ENCODE data around the gene P3H1. TPM values are rescaled to one million over a fixed set of nuclear protein-coding genes. Genes with fewer than 3 reads are reported as not detected.
A peak's percentile ranks its signal among the peaks of the same experiment; 100 is the strongest.
"Not testable (repeated sequence)": the region's sequence is repeated elsewhere in the genome, so short reads cannot be mapped to it uniquely, and the experiment has no call there.

Gene P3H1, protein sequence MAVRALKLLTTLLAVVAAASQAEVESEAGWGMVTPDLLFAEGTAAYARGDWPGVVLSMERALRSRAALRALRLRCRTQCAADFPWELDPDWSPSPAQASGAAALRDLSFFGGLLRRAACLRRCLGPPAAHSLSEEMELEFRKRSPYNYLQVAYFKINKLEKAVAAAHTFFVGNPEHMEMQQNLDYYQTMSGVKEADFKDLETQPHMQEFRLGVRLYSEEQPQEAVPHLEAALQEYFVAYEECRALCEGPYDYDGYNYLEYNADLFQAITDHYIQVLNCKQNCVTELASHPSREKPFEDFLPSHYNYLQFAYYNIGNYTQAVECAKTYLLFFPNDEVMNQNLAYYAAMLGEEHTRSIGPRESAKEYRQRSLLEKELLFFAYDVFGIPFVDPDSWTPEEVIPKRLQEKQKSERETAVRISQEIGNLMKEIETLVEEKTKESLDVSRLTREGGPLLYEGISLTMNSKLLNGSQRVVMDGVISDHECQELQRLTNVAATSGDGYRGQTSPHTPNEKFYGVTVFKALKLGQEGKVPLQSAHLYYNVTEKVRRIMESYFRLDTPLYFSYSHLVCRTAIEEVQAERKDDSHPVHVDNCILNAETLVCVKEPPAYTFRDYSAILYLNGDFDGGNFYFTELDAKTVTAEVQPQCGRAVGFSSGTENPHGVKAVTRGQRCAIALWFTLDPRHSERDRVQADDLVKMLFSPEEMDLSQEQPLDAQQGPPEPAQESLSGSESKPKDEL
- total RNA-seq (ENCODE audit: unreplicated experiment), result 86.0 TPM
- long read RNA-seq, transcript P3H1-202 (15 exons, 2,585 nt), result major isoform, 12 of 37 reads
- long read RNA-seq, partial matches to known transcripts, result 1 of 37 reads
- long read RNA-seq, other reads (novel, unspliced or antisense), result 19 of 37 reads

DNA sequence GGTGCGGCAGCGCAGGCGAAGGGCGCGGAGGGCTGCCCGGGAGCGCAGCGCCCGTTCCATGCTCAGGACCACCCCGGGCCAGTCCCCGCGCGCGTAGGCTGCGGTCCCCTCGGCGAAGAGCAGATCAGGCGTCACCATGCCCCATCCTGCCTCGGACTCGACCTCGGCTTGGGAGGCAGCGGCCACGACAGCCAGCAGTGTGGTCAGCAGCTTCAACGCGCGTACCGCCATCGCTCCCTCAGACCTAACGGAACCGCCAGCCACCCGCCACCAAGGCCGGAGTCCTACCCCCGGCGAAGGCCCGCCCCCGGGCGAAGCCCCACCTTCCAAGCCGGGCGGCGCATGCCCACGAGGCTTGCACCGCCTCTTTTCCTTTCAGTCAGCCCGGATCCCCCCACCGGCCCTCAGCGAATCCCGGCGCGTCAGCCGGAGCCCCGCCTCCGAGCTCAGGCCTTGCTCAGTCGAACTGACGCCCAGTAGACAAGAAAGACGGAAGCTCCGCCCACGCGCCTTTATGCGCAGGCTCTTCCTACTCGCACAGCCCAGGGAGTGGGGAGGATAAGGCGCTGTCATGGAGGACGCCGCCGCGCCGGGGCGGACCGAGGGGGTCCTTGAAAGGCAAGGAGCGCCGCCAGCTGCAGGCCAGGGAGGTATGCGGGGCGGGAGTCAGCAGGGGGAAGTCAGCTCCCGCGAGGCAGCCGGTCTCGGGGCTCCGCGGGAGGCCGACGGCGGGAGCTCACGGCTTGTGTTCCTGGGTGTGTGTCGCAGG, at the start of gene P3H1, which contains the start of gene C1orf50:
P3H1 (minus strand) TSS at position 288 of the 769 bp plus-strand sequence; CDS start at position 231, 57 bp downstream.
C1orf50 (plus strand) TSS at position 509 of the 769 bp plus-strand sequence; CDS start at position 572, 63 bp downstream.
- peaks cover 4% of the 10 kb centered on the region for H3K4me1 Mint-ChIP-seq (ENCODE audit: low read depth, unreplicated experiment)
- H3K4me3 Mint-ChIP-seq (ENCODE audit: unreplicated experiment), result peak within 1 kb of the TSS; percentile 91
- no peaks in the 10 kb centered on the region for H3K36me3 Mint-ChIP-seq (ENCODE audit: unreplicated experiment)
- peaks cover 6% of the 10 kb centered on the region for H3K27me3 Mint-ChIP-seq (ENCODE audit: unreplicated experiment)
- DNase-seq, result peak; percentile 100
- peak within 1 kb of the TSS; percentile 92 for H3K27ac Mint-ChIP-seq (ENCODE audit: unreplicated experiment)
- TF ChIP-seq, protein P1, sequence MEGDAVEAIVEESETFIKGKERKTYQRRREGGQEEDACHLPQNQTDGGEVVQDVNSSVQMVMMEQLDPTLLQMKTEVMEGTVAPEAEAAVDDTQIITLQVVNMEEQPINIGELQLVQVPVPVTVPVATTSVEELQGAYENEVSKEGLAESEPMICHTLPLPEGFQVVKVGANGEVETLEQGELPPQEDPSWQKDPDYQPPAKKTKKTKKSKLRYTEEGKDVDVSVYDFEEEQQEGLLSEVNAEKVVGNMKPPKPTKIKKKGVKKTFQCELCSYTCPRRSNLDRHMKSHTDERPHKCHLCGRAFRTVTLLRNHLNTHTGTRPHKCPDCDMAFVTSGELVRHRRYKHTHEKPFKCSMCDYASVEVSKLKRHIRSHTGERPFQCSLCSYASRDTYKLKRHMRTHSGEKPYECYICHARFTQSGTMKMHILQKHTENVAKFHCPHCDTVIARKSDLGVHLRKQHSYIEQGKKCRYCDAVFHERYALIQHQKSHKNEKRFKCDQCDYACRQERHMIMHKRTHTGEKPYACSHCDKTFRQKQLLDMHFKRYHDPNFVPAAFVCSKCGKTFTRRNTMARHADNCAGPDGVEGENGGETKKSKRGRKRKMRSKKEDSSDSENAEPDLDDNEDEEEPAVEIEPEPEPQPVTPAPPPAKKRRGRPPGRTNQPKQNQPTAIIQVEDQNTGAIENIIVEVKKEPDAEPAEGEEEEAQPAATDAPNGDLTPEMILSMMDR (IDR thresholded peaks at IDR 0.05; ENCODE audit: partially characterized antibody, unreplicated experiment), result no peak
- H3K9me3 Mint-ChIP-seq (ENCODE audit: unreplicated experiment), result peaks cover 3% of the 10 kb centered on the region

DNA sequence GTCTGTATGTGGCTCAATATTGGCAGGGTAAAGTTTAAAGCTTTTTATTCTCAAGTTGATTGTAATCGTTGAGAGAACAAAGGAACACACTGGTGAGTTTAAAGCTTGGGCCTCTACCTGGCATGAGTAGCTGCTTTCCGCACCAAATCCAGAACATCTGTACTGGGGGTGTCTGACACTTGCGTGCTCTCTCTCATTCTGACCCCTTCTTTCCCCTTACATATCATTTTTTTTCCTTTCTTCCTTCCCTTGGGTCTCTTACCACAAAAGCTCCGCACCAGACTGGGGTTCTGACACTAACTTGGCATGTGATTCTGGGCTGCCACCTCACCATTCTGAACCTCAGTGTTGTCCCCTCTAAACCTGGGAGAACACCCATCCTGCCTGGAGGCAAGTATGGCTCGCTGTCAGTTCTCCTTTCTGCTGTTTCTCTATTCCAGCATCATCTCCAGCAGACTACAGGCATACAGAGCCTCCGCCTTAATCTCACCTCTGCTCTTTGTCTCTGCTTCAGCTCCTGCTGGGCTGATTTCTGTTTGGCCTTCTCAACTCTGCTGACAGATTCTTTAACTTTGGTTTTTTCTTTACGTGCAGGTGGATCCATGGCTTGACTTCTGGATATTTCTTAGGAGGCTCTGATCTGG, 49.2 kb upstream of the P3H1 start:
- H3K4me1 Mint-ChIP-seq (ENCODE audit: low read depth, unreplicated experiment), result peaks cover 2% of the 10 kb centered on the region
- peak; percentile 24 for DNase-seq

DNA sequence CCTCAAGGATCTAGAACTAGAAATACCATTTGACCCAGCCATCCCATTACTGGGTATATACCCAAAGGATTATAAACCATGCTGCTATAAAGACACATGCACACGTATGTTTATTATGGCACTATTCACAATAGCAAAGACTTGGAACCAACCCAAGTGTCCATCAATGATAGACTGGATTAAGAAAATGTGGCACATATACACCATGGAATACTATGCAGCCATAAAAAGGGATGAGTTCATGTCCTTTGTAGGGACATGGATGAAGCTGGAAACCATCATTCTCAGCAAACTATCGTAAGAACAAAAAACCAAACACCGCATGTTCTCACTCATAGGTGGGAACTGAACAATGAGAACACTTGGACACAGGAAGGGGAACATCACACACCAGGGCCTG, 48.0 kb upstream of the P3H1 start:
- H3K4me3 Mint-ChIP-seq (ENCODE audit: unreplicated experiment), result peak overlapping the region; percentile 68
- H3K36me3 Mint-ChIP-seq (ENCODE audit: unreplicated experiment); H3K27me3 Mint-ChIP-seq (ENCODE audit: unreplicated experiment); H3K9me3 Mint-ChIP-seq (ENCODE audit: unreplicated experiment); H3K27ac Mint-ChIP-seq (ENCODE audit: unreplicated experiment); DNase-seq; H3K4me1 Mint-ChIP-seq (ENCODE audit: low read depth, unreplicated experiment): not testable (repeated sequence)

More for the DNA sequence above, 49.2 kb upstream of the P3H1 start:
- Mint-ChIP-seq H3K27ac (ENCODE audit: unreplicated experiment) (peak overlapping the region; percentile 98), H3K9me3 (ENCODE audit: unreplicated experiment) (peaks cover 7% of the 10 kb centered on the region), H3K27me3 (ENCODE audit: unreplicated experiment) (peaks cover 5% of the 10 kb centered on the region), H3K36me3 (ENCODE audit: unreplicated experiment) (no peaks in the 10 kb centered on the region), H3K4me3 (ENCODE audit: unreplicated experiment) (peak overlapping the region; percentile 96)
- TF ChIP-seq, protein P1 (IDR thresholded peaks at IDR 0.05; ENCODE audit: partially characterized antibody, unreplicated experiment), result no peak

DNA sequence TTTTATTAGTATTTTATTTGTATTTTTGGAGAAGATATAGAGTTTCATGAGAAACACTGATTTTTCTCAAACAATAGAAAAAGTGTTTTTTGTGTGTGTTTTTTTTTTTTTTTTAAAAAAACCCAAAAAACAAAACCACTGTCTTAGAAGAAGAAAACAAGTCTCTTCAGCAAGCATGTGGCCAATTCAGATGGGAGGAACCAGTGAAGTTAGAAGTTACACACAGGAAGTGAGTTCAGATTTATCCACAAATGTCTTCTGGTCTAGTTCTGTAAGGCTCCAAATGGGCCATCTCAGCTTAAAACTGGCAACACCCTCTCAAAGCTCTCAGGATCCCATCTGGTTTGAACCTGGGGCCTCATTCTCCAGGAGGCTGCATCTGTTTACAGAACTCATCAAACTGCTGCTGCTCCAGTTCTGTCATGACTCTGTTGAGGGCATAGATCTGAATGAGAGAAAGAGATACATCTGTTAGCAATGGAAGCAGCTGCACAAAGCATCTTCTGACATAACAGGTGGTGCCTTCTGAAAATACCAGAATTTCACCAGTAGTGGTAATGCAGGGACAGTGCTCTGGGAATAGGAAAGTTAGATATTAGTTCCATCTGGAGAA, 40.3 kb upstream of the P3H1 start:
- Mint-ChIP-seq H3K4me3 (ENCODE audit: unreplicated experiment) (no peak overlapping the region), H3K27ac (ENCODE audit: unreplicated experiment) (peak overlapping the region; percentile 59), H3K27me3 (ENCODE audit: unreplicated experiment) (peaks cover 4% of the 10 kb centered on the region), H3K36me3 (ENCODE audit: unreplicated experiment) (peaks cover 10% of the 10 kb centered on the region), H3K9me3 (ENCODE audit: unreplicated experiment) (peaks cover 5% of the 10 kb centered on the region), H3K4me1 (ENCODE audit: low read depth, unreplicated experiment) (peaks cover 20% of the 10 kb centered on the region)
- TF ChIP-seq, protein P1 (IDR thresholded peaks at IDR 0.05; ENCODE audit: partially characterized antibody, unreplicated experiment), result no peak
- no peak for DNase-seq
